ENCODE data around the gene SLCO1B3.
"Not testable (repeated sequence)": the region's sequence is repeated elsewhere in the genome, so short reads cannot be mapped to it uniquely, and the experiment has no call there.

The SLCO1B3 gene

GRCh38 chr12:20810487-20810886, at the start of gene SLCO1B3:
Gene SLCO1B3, plus strand, starts transcription at chr12:20810705. Its CDS starts 5,034 bp downstream, at chr12:20815739.
- DNase-seq, result no peak

GRCh38 chr12:20777420-20777819, 33.1 kb upstream of the SLCO1B3 start:
- DNase-seq, result no peak

- DNase-seq, result no peak
These were observed 31.5 kb upstream of the SLCO1B3 start for GRCh38 chr12:20778969-20779368.

GRCh38 chr12:20779971-20780370, 30.5 kb upstream of the SLCO1B3 start:
- not testable (repeated sequence) for DNase-seq

- not testable (repeated sequence) for DNase-seq
These were observed 26.6 kb upstream of the SLCO1B3 start for GRCh38 chr12:20783796-20784357.

GRCh38 chr12:20792971-20793370, 17.5 kb upstream of the SLCO1B3 start:
- no peak for DNase-seq

GRCh38 chr12:20798554-20798953, 12.0 kb upstream of the SLCO1B3 start:
- no peak for DNase-seq

- no peak for DNase-seq
These were observed 10.3 kb upstream of the SLCO1B3 start for GRCh38 chr12:20800160-20800559.

- no peak for DNase-seq
These were observed 9.5 kb upstream of the SLCO1B3 start for GRCh38 chr12:20801035-20801434.

- DNase-seq, result no peak
These were observed 4.6 kb upstream of the SLCO1B3 start for GRCh38 chr12:20805921-20806320.

GRCh38 chr12:20807192-20808080, 3.1 kb upstream of the SLCO1B3 start:
- DNase-seq, result no peak

GRCh38 chr12:20808521-20808920, 2.0 kb upstream of the SLCO1B3 start:
- DNase-seq, result no peak

- DNase-seq, result no peak
These were observed 5.1 kb downstream of the SLCO1B3 start for GRCh38 chr12:20815574-20815973.

GRCh38 chr12:20822415-20822814, 11.9 kb downstream of the SLCO1B3 start:
- no peak for DNase-seq

- DNase-seq, result no peak
These were observed 12.4 kb downstream of the SLCO1B3 start for GRCh38 chr12:20822925-20823324.

- no peak for DNase-seq
These were observed 19.4 kb downstream of the SLCO1B3 start for GRCh38 chr12:20829919-20830318.

GRCh38 chr12:20830456-20830855, 20.0 kb downstream of the SLCO1B3 start:
- no peak for DNase-seq

GRCh38 chr12:20832911-20833310, 22.4 kb downstream of the SLCO1B3 start:
- DNase-seq, result no peak

GRCh38 chr12:20852649-20853048, 42.1 kb downstream of the SLCO1B3 start:
- no peak for DNase-seq

- DNase-seq, result no peak
These were observed 52.6 kb downstream of the SLCO1B3 start for GRCh38 chr12:20863056-20863455.

GRCh38 chr12:20865873-20866272, 55.4 kb downstream of the SLCO1B3 start:
- DNase-seq, result no peak

GRCh38 chr12:20868277-20868676, 57.8 kb downstream of the SLCO1B3 start:
- no peak for DNase-seq

- DNase-seq, result no peak
These were observed 72.8 kb downstream of the SLCO1B3 start for GRCh38 chr12:20883288-20883687.

GRCh38 chr12:20885116-20885515, 74.6 kb downstream of the SLCO1B3 start:
- no peak for DNase-seq
